GM12878 (cell line): Measurements from ENCODE around the gene TRAPPC2. TPM values are rescaled to one million over a fixed set of nuclear protein-coding genes. Genes with fewer than 3 reads are reported as not detected.
A peak's percentile ranks its signal among the peaks of the same experiment; 100 is the strongest.

Experiments used
- ATF7 ChIP-seq: fragments of 450-650 bp; IDR thresholded peaks from 2 replicates; pipeline ENCODE4 v1.6.1; 2016; ENCODE audit warnings: low read depth, mild to moderate bottlenecking
- BACH1 ChIP-seq: fragments of 450-650 bp; IDR thresholded peaks from 2 replicates; pipeline ENCODE4 v1.6.1; 2017; ENCODE audit warnings: mild to moderate bottlenecking, borderline replicate concordance
- BRCA1 ChIP-seq: IDR thresholded peaks from 2 replicates; pipeline ENCODE4 v1.6.1; 2011; ENCODE audit warnings: low read depth, low read length, improper control_type of control experiment
- CBX3 ChIP-seq: fragments of 200-600 bp; sonication (generic); IDR thresholded peaks from 2 replicates; pipeline ENCODE4 v1.6.1; 2016; ENCODE audit warnings: low read depth, borderline replicate concordance
- CREM ChIP-seq: IDR thresholded peaks from 2 replicates; pipeline ENCODE4 v1.6.1; 2014; ENCODE audit warnings: antibody characterized with exemption, low read depth
- EGR1 ChIP-seq, 2 experiments: IDR thresholded peaks; 1 replicate in 1 of 2; 2 replicates in 1 of 2; pipeline ENCODE4 v1.6.1; 2011 to 2012; ENCODE audit warnings: low read depth in 2 of 2, low read length in 2 of 2, borderline replicate concordance in 1 of 2, mild to moderate bottlenecking in 1 of 2, moderate library complexity in 1 of 2
- ETV6 ChIP-seq, 2 experiments: fragments of 450-650 bp in 1 of 2; IDR thresholded peaks in 1 of 2; conservative IDR thresholded peaks in 1 of 2; 2 replicates each; pipeline ENCODE4 v1.6.1; 2014; ENCODE audit warnings: antibody characterized with exemption in 1 of 2, borderline replicate concordance in 1 of 2, low read depth in 1 of 2, mild to moderate bottlenecking in 1 of 2, moderate library complexity in 1 of 2
- HDAC2 ChIP-seq: fragments of 200-600 bp; sonication (generic); IDR thresholded peaks from 2 replicates; pipeline ENCODE4 v1.6.1; 2017
- MTA2 ChIP-seq: fragments of 450-650 bp; IDR thresholded peaks from 2 replicates; pipeline ENCODE4 v1.6.1; 2016; ENCODE audit warnings: low read depth, mild to moderate bottlenecking, moderate library complexity
- NR2C2 ChIP-seq: IDR thresholded peaks from 2 replicates; pipeline ENCODE4 v1.6.1; 2011; ENCODE audit warnings: borderline replicate concordance, low read depth; ENCODE audit not compliant: control insufficient read depth, insufficient read length
- NR2F1 ChIP-seq: fragments of 450-650 bp; conservative IDR thresholded peaks from 2 replicates; pipeline ENCODE4 v1.6.1; 2017; ENCODE audit warnings: mild to moderate bottlenecking
- RELA ChIP-seq: fragments of 450-650 bp; IDR thresholded peaks from 2 replicates; pipeline ENCODE4 v1.8.0; 2014; ENCODE audit warnings: borderline replicate concordance; ENCODE audit not compliant: partially characterized antibody
- SIN3A ChIP-seq: IDR thresholded peaks from 2 replicates; pipeline ENCODE4 v1.6.1; 2012; ENCODE audit warnings: low read depth, low read length, improper control_type of control experiment
- SMARCA5 ChIP-seq: fragments of 450-650 bp; IDR thresholded peaks from 2 replicates; pipeline ENCODE4 v1.6.1; 2017; ENCODE audit warnings: mild to moderate bottlenecking
- ZNF217 ChIP-seq: fragments of 450-650 bp; IDR thresholded peaks from 2 replicates; pipeline ENCODE4 v1.6.1; 2017; ENCODE audit warnings: antibody characterized with exemption, mild to moderate bottlenecking
- ZNF384 ChIP-seq: IDR thresholded peaks from 2 replicates; pipeline ENCODE4 v1.6.1; 2012; ENCODE audit warnings: low read depth, mild to moderate bottlenecking, low read length, improper control_type of control experiment, borderline replicate concordance
- ZZZ3 ChIP-seq: IDR thresholded peaks from 2 replicates; pipeline ENCODE4 v1.6.1; 2011; ENCODE audit warnings: low read depth; ENCODE audit not compliant: control insufficient read depth, insufficient read length
- polyA plus RNA-seq, 11 experiments: library from polyadenylated mRNA; depleted of rRNA in 4 of 11; unstranded in 6 of 11; stranded (reverse) in 5 of 11; fragments of >200 nt; fragmentation: Nextera tagmentation in 4 of 11; fragmentation: Illumina TruSeq in 1 of 11; extraction: Ambion mirVana in 4 of 11; extraction: Trizol in 1 of 11; gene quantifications; 1 replicate in 1 of 11; 2 replicates in 10 of 11; pipeline versions ENCODE4 v1.2.1 to v1.2.3, GENCODE V29; 2011 to 2016; ENCODE audit warnings: inconsistent platforms in 2 of 11, missing spikeins in 2 of 11, low read depth in 1 of 11
- total RNA-seq, 4 experiments: library from RNA; depleted of rRNA in 3 of 4; stranded (reverse); fragments of >200 nt in 3 of 4; fragmentation: Illumina TruSeq in 1 of 4; extraction: Trizol in 1 of 4; gene quantifications; 2 replicates each; pipeline versions ENCODE4 v1.2.1 to v1.2.3, GENCODE V29; 2013 to 2021
- TF ChIP-seq, protein P1 (sequence below): fragments of 450-650 bp; IDR thresholded peaks from 2 replicates; pipeline ENCODE4 v1.6.1; 2017; ENCODE audit warnings: low read depth, mild to moderate bottlenecking, moderate library complexity
- TF ChIP-seq, protein P2 (sequence below): fragments of 450-650 bp; IDR thresholded peaks from 2 replicates; pipeline ENCODE4 v1.6.1; 2016; ENCODE audit warnings: mild to moderate bottlenecking
- TF ChIP-seq, protein P3 (sequence below): fragments of 450-650 bp; IDR thresholded peaks from 2 replicates; pipeline ENCODE4 v1.6.1; 2018; ENCODE audit warnings: borderline replicate concordance, mild to moderate bottlenecking; ENCODE audit not compliant: partially characterized antibody

Gene TRAPPC2
- total and polyA plus RNA-seq, 10 of the 15 experiments (the other 5 are each of a cell fraction or from before 2014, with no cell fraction given), result 12.4 to 28.4 (median 21.3) TPM

DNA sequence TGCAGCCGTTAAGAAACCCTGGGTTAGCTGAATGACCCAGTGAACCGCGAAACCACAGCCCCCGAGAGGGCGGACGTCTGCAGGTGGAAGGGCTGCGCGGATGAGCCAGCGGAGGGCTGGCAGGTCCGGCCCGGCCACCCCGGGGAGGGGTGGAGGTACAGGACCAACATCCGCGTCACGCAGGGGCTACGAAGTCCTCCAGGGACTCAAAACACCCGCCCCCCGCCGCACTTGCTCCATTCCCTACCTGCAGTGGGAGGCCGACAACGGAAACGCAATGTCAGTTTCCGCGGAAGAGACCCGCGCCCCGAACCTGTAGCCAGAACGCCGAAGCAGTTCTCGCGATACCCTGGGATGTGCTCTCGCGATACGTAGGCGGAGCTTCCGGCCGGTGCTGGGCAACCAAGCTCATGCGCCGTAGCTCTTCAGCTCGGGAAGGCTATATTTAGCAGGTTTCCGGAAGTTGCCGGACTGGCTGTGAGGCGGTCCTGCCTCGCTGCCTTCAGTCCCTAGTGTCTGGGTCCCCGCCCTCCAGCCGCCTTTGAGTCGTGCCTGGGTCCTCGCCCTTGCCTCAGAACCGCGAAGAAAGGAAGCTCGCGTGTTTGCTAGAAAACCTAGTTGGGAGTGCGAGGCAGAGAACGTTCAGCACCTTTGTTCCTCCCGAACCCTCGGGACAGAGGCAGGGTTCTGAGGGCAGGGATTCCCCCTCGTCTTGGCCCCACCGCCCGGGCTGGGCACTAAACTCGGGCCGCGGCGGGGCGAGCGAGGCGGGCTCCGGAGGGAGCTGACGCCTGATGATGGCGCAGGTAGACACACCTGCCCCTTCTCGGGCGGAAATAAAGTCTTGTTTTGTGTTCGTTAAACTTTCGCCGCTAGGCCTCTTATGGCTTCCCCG, at the start of gene TRAPPC2, which contains the start of gene OFD1 (continued):
- TF ChIP-seq, protein P1, sequence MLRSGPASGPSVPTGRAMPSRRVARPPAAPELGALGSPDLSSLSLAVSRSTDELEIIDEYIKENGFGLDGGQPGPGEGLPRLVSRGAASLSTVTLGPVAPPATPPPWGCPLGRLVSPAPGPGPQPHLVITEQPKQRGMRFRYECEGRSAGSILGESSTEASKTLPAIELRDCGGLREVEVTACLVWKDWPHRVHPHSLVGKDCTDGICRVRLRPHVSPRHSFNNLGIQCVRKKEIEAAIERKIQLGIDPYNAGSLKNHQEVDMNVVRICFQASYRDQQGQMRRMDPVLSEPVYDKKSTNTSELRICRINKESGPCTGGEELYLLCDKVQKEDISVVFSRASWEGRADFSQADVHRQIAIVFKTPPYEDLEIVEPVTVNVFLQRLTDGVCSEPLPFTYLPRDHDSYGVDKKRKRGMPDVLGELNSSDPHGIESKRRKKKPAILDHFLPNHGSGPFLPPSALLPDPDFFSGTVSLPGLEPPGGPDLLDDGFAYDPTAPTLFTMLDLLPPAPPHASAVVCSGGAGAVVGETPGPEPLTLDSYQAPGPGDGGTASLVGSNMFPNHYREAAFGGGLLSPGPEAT, result peak; percentile 75
- TF ChIP-seq EGR1 (IDR thresholded peaks at IDR 0.05; ENCODE audit: borderline replicate concordance in 1 of 2, low read depth in 2 of 2, low read length in 2 of 2) (no peak), RELA (no peak), HDAC2 (no peak), ZZZ3 (no peak), SIN3A (0 out of 2 replicates have a peak, but pooled peaks have one; percentile 12), CBX3 (no peak), NR2C2 (no peak), SMARCA5 (peak; percentile 74), ZNF217 (peak; percentile 86; the same call in 1 of the 2 replicates), MTA2 (peak; percentile 40; the same call in 1 of the 2 replicates), BRCA1 (peak; percentile 96), CREM (peak; percentile 19; the same call in 1 of the 2 replicates), ZNF384 (no peak), ETV6 (conservative IDR thresholded peaks at IDR 0.05 in 1 of 2, IDR thresholded peaks at IDR 0.05 in 1 of 2; ENCODE audit: borderline replicate concordance in 1 of 2, low read depth in 1 of 2) (no peak; a peak in 1 of 4 replicates), ATF7 (no peak), BACH1 (peak; percentile 55; the same call in 1 of the 2 replicates), NR2F1 (peak; percentile 73; the same call in 1 of the 2 replicates)
- TF ChIP-seq, protein P2, sequence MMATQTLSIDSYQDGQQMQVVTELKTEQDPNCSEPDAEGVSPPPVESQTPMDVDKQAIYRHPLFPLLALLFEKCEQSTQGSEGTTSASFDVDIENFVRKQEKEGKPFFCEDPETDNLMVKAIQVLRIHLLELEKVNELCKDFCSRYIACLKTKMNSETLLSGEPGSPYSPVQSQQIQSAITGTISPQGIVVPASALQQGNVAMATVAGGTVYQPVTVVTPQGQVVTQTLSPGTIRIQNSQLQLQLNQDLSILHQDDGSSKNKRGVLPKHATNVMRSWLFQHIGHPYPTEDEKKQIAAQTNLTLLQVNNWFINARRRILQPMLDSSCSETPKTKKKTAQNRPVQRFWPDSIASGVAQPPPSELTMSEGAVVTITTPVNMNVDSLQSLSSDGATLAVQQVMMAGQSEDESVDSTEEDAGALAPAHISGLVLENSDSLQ, result peak; percentile 58; the same call in 1 of the 2 replicates
- TF ChIP-seq, protein P3, sequence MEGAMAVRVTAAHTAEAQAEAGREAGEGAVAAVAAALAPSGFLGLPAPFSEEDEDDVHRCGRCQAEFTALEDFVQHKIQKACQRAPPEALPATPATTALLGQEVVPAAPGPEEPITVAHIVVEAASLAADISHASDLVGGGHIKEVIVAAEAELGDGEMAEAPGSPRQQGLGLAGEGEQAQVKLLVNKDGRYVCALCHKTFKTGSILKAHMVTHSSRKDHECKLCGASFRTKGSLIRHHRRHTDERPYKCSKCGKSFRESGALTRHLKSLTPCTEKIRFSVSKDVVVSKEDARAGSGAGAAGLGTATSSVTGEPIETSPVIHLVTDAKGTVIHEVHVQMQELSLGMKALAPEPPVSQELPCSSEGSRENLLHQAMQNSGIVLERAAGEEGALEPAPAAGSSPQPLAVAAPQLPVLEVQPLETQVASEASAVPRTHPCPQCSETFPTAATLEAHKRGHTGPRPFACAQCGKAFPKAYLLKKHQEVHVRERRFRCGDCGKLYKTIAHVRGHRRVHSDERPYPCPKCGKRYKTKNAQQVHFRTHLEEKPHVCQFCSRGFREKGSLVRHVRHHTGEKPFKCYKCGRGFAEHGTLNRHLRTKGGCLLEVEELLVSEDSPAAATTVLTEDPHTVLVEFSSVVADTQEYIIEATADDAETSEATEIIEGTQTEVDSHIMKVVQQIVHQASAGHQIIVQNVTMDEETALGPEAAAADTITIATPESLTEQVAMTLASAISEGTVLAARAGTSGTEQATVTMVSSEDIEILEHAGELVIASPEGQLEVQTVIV, result peak; percentile 62
